Pancreas (tissue), 10 donors: Measurements from ENCODE around the gene DGCR8. TPM values are rescaled to one million over a fixed set of nuclear protein-coding genes. Genes with fewer than 3 reads are reported as not detected.

Experiments
- ATAC-seq, 4 donors: fragments of 200-7000 bp; cut with Tn5 transposase; one replicate each; pipeline versions ENCODE4 v1.8.0 to v1.9.1; 2020; ENCODE audit warnings: mild to moderate bottlenecking in 4 of 4, moderate library complexity in 4 of 4
- DNase-seq, 6 donors: peaks; one replicate each; pipeline ENCODE4 v3.0.0-alpha.2; 2020
- FAIRE-seq: peaks from 2 replicates; lab custom pipeline; 2012; peaks lifted over from hg19 to GRCh38; lab: Jason Lieb, UNC
- H3K27ac ChIP-seq, 4 donors: fragments of 200-600 bp; sonication (generic); 1 replicate in 3 of 4; 2 replicates in 1 of 4; pipeline versions ENCODE4 v1.5.0 to v1.8.0; 2020
- H3K27me3 ChIP-seq, 4 donors: fragments of 200-600 bp; one replicate each; pipeline ENCODE4 v1.8.0; 2021
- H3K36me3 ChIP-seq, 3 donors: fragments of 200-600 bp; sonication (generic) in 1 of 3; one replicate each; pipeline versions ENCODE4 v1.5.0 to v1.8.0; 2020 to 2021
- H3K4me1 ChIP-seq, 3 donors: fragments of 200-600 bp; one replicate each; pipeline ENCODE4 v1.8.0; 2021
- H3K4me3 ChIP-seq, 4 donors: fragments of 200-600 bp; sonication (generic) in 2 of 4; one replicate each; pipeline versions ENCODE4 v1.5.0 to v1.8.0; 2020 to 2021
- H3K9me3 ChIP-seq, 4 donors: fragments of 200-600 bp; one replicate each; pipeline ENCODE4 v1.8.0; 2021
- WGBS, 2 donors: extraction: QIAGEN DNeasy Blood & Tissue Kit; methylation state at CpG; one replicate each; pipeline ENCODE4 v1.1.7; 2013; 5-methylcytosine and 5-hydroxymethylcytosine counted together
- intact Hi-C, 3 donors: fragments of 100-400 bp; cut with DNase I; formaldehyde crosslinking; loops; one replicate each; pipeline versions ENCODE4 v1.11.1 to v1.14.2; 2022
- polyA plus RNA-seq, 2 donors: library from polyadenylated mRNA; stranded (reverse); fragments of 200-250 nt; gene quantifications; one replicate each; pipeline ENCODE4 v1.2.3, GENCODE V29; 2013
- total RNA-seq, 6 donors: library from RNA; stranded (reverse); fragmentation: NEBNext Ultra II Directional in 4 of 6; extraction: Animal tissue kit (Norgen Biotek cat#: 25700) in 4 of 6; gene quantifications; one replicate each; pipeline versions ENCODE4 v1.2.1 to v1.2.4, GENCODE V29; 2021 to 2023
- TF ChIP-seq, protein P1 (sequence below), 4 donors: fragments of 200-600 bp; sonication (generic) in 3 of 4; IDR thresholded peaks; one replicate each; pipeline versions ENCODE4 v1.5.0 to v1.8.0; 2021; ENCODE audit warnings: antibody characterized with exemption in 4 of 4
- donor health status: healthy with polysubstance abuse.
- donor health status: DM: no; HTN: no; CAD: no; lungs with moderate emphysema.
- donor health status: DM: no; HTN: no; CAD: no.
- donor health status: control.
- donor health status: control.
- donor health status: Bipolar disorder and iron deficiency.
- donor health status: DM: yes; HTN: yes; CAD: no.
- donor health status: DM: no; HTN: no; CAD: no.
- donor health status: DM: no; HTN: no; CAD: no.
- donor health status: DM: yes; HTN: yes; CAD: no.

The DGCR8 gene
- total and polyA plus RNA-seq, 8 donors: 14.9 to 31.9 (median 18.9) TPM

GRCh38 chr22:20051927-20052308, 28.1 kb upstream of the DGCR8 start:
- no peaks in the 10 kb centered on the region for H3K9me3 ChIP-seq
- TF ChIP-seq, protein P1, sequence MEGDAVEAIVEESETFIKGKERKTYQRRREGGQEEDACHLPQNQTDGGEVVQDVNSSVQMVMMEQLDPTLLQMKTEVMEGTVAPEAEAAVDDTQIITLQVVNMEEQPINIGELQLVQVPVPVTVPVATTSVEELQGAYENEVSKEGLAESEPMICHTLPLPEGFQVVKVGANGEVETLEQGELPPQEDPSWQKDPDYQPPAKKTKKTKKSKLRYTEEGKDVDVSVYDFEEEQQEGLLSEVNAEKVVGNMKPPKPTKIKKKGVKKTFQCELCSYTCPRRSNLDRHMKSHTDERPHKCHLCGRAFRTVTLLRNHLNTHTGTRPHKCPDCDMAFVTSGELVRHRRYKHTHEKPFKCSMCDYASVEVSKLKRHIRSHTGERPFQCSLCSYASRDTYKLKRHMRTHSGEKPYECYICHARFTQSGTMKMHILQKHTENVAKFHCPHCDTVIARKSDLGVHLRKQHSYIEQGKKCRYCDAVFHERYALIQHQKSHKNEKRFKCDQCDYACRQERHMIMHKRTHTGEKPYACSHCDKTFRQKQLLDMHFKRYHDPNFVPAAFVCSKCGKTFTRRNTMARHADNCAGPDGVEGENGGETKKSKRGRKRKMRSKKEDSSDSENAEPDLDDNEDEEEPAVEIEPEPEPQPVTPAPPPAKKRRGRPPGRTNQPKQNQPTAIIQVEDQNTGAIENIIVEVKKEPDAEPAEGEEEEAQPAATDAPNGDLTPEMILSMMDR (IDR thresholded peaks at IDR 0.05): no peak
- FAIRE-seq (no peak), DNase-seq (no peak), ATAC-seq (no peak)
- H3K4me3 ChIP-seq: no peak overlapping the region
- no peaks in the 10 kb centered on the region for H3K4me1 ChIP-seq
- intact Hi-C loops: no loop called here
- 93 to 99% methylated on average over 6 of the region's 6 CpGs for WGBS, 2 donors
- peaks cover 0 to 8% (median 0%) of the 10 kb centered on the region in 3 donors for H3K36me3 ChIP-seq
- no peaks in the 10 kb centered on the region for H3K27me3 ChIP-seq
- no peak overlapping the region for H3K27ac ChIP-seq

- DNase-seq (peak in 1 of 6 donors; percentile 60), FAIRE-seq (no peak), ATAC-seq (peak in 1 of 4 donors; percentile 72)
- Histone ChIP-seq H3K9me3 (no peaks in the 10 kb centered on the region), H3K4me3 (no peak overlapping the region), H3K27ac (no peak overlapping the region), H3K27me3 (no peaks in the 10 kb centered on the region), H3K4me1 (no peaks in the 10 kb centered on the region), H3K36me3 (peaks cover 0 to 8% (median 0%) of the 10 kb centered on the region in 3 donors)
- 89 to 93% methylated on average over 26 of the region's 26 CpGs for WGBS, 2 donors
- intact Hi-C loops: no loop called here
- TF ChIP-seq, protein P1 (IDR thresholded peaks at IDR 0.05): no peak
Measured at GRCh38 chr22:20052309-20053259, 27.5 kb upstream of the DGCR8 start.

DNA sequence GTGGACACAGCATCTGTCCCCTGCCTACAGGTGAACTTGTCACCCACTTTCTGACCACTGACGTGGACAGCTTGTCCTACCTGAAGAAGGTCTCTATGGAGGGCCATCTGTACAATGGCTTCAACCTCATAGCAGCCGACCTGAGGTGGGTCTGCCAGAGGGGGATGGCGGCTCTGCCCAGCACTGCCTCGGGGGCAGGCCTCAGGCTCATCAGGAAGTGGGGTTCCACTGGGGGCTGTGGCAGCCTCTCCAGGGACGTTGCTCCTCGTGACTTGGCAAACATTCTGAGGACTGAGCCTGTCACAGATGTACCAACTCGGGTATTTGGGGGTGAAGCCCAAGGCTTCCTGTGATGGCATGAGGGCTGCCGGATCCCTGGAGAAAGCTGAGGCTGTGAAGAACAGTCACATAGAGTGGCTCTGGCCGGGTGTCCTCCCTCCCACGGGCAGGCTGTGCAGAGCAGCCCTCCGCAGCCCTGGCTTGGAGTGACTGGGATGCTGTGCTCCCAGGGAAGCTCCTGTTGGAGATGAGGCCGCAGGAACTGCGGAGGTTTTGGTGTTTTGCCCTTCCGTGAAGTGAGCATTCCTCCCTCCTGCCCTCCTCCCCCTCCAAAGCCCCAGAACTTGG, 26.5 kb upstream of the DGCR8 start:
- WGBS, 2 donors: 87 to 92% methylated on average over 14 of the region's 14 CpGs
- peak in 1 of 6 donors; percentile 43 for DNase-seq
- intact Hi-C loops: no loop called here
- Histone ChIP-seq H3K4me3 (no peak overlapping the region), H3K4me1 (no peaks in the 10 kb centered on the region), H3K27me3 (no peaks in the 10 kb centered on the region), H3K9me3 (no peaks in the 10 kb centered on the region), H3K27ac (no peak overlapping the region), H3K36me3 (peaks cover 0 to 8% (median 0%) of the 10 kb centered on the region in 3 donors)
- FAIRE-seq: no peak
- TF ChIP-seq, protein P1 (IDR thresholded peaks at IDR 0.05): no peak
- ATAC-seq: no peak

- intact Hi-C loops: no loop called here
- peak in 1 of 6 donors; percentile 53 for DNase-seq
- Histone ChIP-seq H3K4me1 (no peaks in the 10 kb centered on the region), H3K27ac (no peak overlapping the region), H3K27me3 (no peaks in the 10 kb centered on the region), H3K9me3 (no peaks in the 10 kb centered on the region), H3K36me3 (peaks cover 0 to 8% (median 0%) of the 10 kb centered on the region in 3 donors), H3K4me3 (no peak overlapping the region)
- no peak for FAIRE-seq
- WGBS, 2 donors: 87 to 93% methylated on average over 12 of the region's 12 CpGs
- TF ChIP-seq, protein P1 (IDR thresholded peaks at IDR 0.05): no peak
- ATAC-seq: no peak
Measured at GRCh38 chr22:20054034-20054427, 26.0 kb upstream of the DGCR8 start.
